Fibroblast of the aortic adventitia (primary cell): ENCODE measurements around the gene SH3D21. TPM values are rescaled to one million over a fixed set of nuclear protein-coding genes. Genes with fewer than 3 reads are reported as not detected.

Experiments used
- DNase-seq: peaks from one replicate; pipeline ENCODE4 v3.0.0-alpha.2; 2010; ENCODE audit warnings: low read depth
- H3K4me3 ChIP-seq: 2 replicates; pipeline ENCODE4 v1.5.1; 2011; ENCODE audit warnings: low read depth, mild to moderate bottlenecking, control low read depth, low read length, moderate library complexity
- total RNA-seq: library from RNA; depleted of rRNA; stranded (reverse); fragments of >200 nt; gene quantifications from 2 replicates; pipeline ENCODE4 v1.2.3, GENCODE V29; 2012; ENCODE audit warnings: low replicate concordance
- TF ChIP-seq, protein P1 (sequence below): IDR thresholded peaks from 2 replicates; pipeline ENCODE4 v1.5.1; 2011; ENCODE audit warnings: mild to moderate bottlenecking, low read length, control low read depth, inconsistent platforms; ENCODE audit not compliant: insufficient read depth

SH3D21 gene
- total RNA-seq, 1 donor: 5.2 TPM

DNA sequence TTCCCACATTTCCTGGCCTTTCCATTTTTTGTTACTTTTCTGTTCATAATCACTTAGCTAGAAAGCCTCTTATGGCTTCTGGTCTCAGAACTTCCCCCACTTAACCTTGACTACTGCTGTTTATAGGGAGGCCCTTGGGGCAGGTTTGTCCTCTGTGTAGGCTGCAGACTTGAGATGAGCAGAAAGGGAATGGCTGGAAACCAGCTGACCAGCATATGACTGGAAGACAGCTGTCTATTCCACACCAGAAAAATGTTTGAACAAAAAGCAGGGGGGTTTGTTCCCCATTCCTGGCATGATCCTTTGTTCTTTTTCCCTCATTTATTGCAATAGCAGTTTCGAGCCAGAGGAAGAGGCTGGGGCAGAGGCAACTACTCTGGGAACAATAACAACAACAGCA is 4.9 kb upstream of the SH3D21 start:
- H3K4me3 ChIP-seq: no peak overlapping the region
- no peak for DNase-seq
- TF ChIP-seq, protein P1, sequence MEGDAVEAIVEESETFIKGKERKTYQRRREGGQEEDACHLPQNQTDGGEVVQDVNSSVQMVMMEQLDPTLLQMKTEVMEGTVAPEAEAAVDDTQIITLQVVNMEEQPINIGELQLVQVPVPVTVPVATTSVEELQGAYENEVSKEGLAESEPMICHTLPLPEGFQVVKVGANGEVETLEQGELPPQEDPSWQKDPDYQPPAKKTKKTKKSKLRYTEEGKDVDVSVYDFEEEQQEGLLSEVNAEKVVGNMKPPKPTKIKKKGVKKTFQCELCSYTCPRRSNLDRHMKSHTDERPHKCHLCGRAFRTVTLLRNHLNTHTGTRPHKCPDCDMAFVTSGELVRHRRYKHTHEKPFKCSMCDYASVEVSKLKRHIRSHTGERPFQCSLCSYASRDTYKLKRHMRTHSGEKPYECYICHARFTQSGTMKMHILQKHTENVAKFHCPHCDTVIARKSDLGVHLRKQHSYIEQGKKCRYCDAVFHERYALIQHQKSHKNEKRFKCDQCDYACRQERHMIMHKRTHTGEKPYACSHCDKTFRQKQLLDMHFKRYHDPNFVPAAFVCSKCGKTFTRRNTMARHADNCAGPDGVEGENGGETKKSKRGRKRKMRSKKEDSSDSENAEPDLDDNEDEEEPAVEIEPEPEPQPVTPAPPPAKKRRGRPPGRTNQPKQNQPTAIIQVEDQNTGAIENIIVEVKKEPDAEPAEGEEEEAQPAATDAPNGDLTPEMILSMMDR: no peak

GRCh38 chr1:36303244-36303643 is 2.9 kb upstream of the SH3D21 start:
- no peak overlapping the region for H3K4me3 ChIP-seq
- TF ChIP-seq, protein P1: no peak
- no peak for DNase-seq

DNA sequence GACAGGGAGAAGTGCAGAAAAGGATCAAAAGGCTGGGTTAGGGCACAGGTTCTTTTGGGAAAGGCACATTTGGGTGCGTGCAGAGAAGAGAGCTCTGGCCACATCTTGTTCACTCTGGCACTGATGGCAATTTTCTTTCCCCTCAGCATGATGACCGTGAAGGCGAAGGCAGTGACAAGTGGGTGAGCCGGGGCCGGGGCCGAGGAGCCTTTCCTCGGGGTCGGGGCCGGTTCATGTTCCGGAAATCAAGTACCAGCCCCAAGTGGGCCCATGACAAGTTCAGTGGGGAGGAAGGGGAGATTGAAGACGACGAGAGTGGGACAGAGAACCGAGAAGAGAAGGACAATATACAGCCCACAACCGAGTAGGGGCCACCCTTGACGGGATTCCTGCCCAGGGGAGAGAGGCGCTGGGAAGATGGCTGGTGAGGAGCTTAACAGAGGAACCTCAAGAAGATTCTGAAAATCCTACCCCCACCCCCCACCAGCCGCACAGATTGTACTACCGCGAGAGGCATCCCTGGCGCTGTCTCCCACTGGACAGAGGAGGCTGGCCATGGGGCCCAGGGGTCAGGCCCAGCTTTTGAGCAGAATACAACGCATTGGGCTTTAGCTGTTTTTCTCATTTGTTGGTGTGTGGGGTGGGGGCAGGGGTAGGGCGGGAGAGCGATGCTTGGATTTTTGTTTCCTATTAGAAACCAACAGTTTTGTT is 2.4 kb upstream of the SH3D21 start:
- DNase-seq: no peak
- TF ChIP-seq, protein P1: no peak
- no peak overlapping the region for H3K4me3 ChIP-seq

- TF ChIP-seq, protein P1: no peak
- H3K4me3 ChIP-seq: no peak overlapping the region
- DNase-seq: no peak
Observed at GRCh38 chr1:36304521-36304920, 1.6 kb upstream of the SH3D21 start.

- no peak overlapping the region for H3K4me3 ChIP-seq
- DNase-seq: no peak
- TF ChIP-seq, protein P1: no peak
Observed at GRCh38 chr1:36304970-36305914, 926 bp upstream of the SH3D21 start.

DNA sequence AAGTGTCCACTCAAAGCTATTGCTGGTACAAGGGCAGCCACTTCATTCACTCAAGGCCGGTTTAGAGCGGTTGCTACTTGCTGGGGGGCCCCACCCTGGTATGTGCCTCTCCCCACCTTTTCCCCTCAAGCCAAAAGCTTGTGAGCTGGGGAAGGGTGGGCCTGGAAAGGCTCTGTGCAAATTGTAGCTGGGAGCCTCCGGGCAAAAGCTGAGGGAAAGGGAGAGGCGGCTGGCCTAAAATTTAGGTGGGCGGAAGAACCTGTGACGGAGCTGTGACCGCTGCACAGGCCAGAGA is 306 bp upstream of the SH3D21 start:
- TF ChIP-seq, protein P1: no peak
- no peak overlapping the region for H3K4me3 ChIP-seq
- DNase-seq: no peak
